Progenitor cell of endocrine pancreas (in vitro differentiated cells): ENCODE results near the gene CD2AP. TPM values are rescaled to one million over a fixed set of nuclear protein-coding genes. Genes with fewer than 3 reads are reported as not detected.

Source experiments
- DNase-seq: peaks from one replicate; pipeline ENCODE4 v3.0.0; 2021; ENCODE audit warnings: low spot score; ENCODE audit not compliant: unreplicated experiment
- H3K27ac Mint-ChIP-seq: 2 replicates; pipeline ENCODE4 v1.8.0; 2021; ENCODE audit warnings: mild to moderate bottlenecking, moderate library complexity, mixed read lengths
- H3K27me3 Mint-ChIP-seq: 2 replicates; pipeline ENCODE4 v1.8.0; 2021; ENCODE audit warnings: mixed read lengths
- H3K36me3 Mint-ChIP-seq: 2 replicates; pipeline ENCODE4 v1.8.0; 2022; ENCODE audit warnings: mixed read lengths; ENCODE audit not compliant: insufficient read depth
- H3K4me1 Mint-ChIP-seq: 2 replicates; pipeline ENCODE4 v1.8.0; 2021; ENCODE audit warnings: low read depth, mixed read lengths
- H3K4me3 Mint-ChIP-seq: 2 replicates; pipeline ENCODE4 v1.8.0; 2021; ENCODE audit warnings: low read depth, mild to moderate bottlenecking, moderate library complexity, mixed read lengths
- H3K9me3 Mint-ChIP-seq: 2 replicates; pipeline ENCODE4 v1.8.0; 2021; ENCODE audit warnings: low read depth, mixed read lengths
- CTCF ChIP-seq: fragments of 200-600 bp; sonication (generic); IDR thresholded peaks from one replicate; pipeline ENCODE4 v1.5.0; 2021; ENCODE audit warnings: antibody characterized with exemption, mild to moderate bottlenecking; ENCODE audit not compliant: unreplicated experiment
- total RNA-seq: library from RNA; stranded (reverse); gene quantifications from 2 replicates; pipeline ENCODE4 v1.2.1, GENCODE V29; 2021

Gene CD2AP
- total RNA-seq, 1 donor from 2014 or later = 50.6 TPM

GRCh38 chr6:47532981-47533585 is 55.5 kb downstream of the CD2AP start:
- TF ChIP-seq CTCF = no peak
- H3K4me3 Mint-ChIP-seq = no peak overlapping the region
- H3K4me1 Mint-ChIP-seq = peaks cover 13% of the 10 kb centered on the region
- H3K36me3 Mint-ChIP-seq = peaks cover 19% of the 10 kb centered on the region
- no peak for DNase-seq
- H3K9me3 Mint-ChIP-seq = no peaks in the 10 kb centered on the region
- H3K27ac Mint-ChIP-seq = peak overlapping the region; percentile 29
- H3K27me3 Mint-ChIP-seq = no peaks in the 10 kb centered on the region

DNA sequence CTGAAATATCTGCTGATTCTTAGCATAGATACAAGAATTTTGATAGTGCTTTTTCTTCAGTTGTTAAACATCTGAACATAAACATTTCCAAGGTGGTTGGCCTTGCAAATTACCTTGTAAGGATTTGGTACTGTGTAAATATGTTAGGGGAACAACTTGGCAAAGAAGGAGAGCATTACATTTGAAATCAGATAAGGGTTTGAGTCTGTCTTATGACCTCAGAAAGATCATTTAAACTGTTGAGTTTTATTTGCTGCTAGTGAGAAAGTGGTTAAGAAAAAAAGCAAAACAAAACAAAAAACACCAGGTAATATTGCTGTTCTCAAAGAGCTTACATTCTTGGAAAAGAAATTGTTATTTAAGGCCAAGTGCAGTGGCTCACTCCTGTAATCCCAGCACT is 56.5 kb downstream of the CD2AP start:
- Mint-ChIP-seq H3K4me1 (peaks cover 13% of the 10 kb centered on the region), H3K9me3 (no peaks in the 10 kb centered on the region), H3K4me3 (no peak overlapping the region), H3K36me3 (peaks cover 18% of the 10 kb centered on the region), H3K27me3 (no peaks in the 10 kb centered on the region), H3K27ac (peak overlapping the region; percentile 64)
- no peak for TF ChIP-seq CTCF
- DNase-seq = no peak

GRCh38 chr6:47535316-47536225 is 58.0 kb downstream of the CD2AP start:
- no peak for TF ChIP-seq CTCF
- DNase-seq = no peak
- H3K27me3 Mint-ChIP-seq = no peaks in the 10 kb centered on the region
- peaks cover 22% of the 10 kb centered on the region for H3K36me3 Mint-ChIP-seq
- no peaks in the 10 kb centered on the region for H3K9me3 Mint-ChIP-seq
- H3K27ac Mint-ChIP-seq = no peak overlapping the region
- H3K4me3 Mint-ChIP-seq = no peak overlapping the region
- H3K4me1 Mint-ChIP-seq = peaks cover 13% of the 10 kb centered on the region

DNA sequence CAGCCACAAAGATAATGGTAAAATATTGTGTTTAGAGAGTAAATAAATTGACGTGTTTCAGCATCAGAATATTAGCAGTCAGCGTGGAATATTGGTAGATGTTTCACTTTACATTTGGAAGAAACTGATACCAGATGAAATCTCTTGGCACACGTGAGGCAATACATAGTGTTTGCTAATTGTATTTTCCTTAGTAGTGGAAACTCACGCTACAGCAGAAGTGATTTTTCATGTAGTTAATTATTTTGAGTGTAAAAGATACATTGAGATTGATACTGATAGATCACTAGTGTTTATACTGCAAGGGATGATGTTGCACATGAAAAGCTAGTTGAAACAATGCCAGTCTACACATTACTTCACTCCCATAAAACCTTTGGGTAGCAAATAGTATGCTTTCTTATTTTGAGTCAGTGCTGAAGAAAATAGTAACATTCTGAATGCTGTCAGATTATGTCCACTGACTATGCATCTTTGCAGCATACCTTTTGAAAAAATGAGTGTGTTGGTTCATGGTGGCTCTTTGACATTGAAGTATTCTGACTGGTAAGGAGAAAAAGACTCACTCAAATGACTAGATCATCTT is 59.3 kb downstream of the CD2AP start:
- no peak overlapping the region for H3K4me3 Mint-ChIP-seq
- TF ChIP-seq CTCF = no peak

GRCh38 chr6:47545223-47545622 is 67.6 kb downstream of the CD2AP start:
- Mint-ChIP-seq H3K4me3 (no peak overlapping the region), H3K27ac (no peak overlapping the region), H3K27me3 (no peaks in the 10 kb centered on the region), H3K36me3 (peaks cover 71% of the 10 kb centered on the region), H3K4me1 (no peaks in the 10 kb centered on the region), H3K9me3 (peaks cover 39% of the 10 kb centered on the region)
- no peak for DNase-seq
- no peak for TF ChIP-seq CTCF

More for the DNA sequence above, 59.3 kb downstream of the CD2AP start:
- H3K27ac Mint-ChIP-seq = peak overlapping the region; percentile 59
- no peak for DNase-seq
- H3K9me3 Mint-ChIP-seq = no peaks in the 10 kb centered on the region
- H3K4me1 Mint-ChIP-seq = peaks cover 13% of the 10 kb centered on the region
- peaks cover 25% of the 10 kb centered on the region for H3K36me3 Mint-ChIP-seq
- no peaks in the 10 kb centered on the region for H3K27me3 Mint-ChIP-seq
